ENCODE results near the gene DCTD.
A peak's percentile ranks its signal among the peaks of the same experiment; 100 is the strongest.

The DCTD gene

GRCh38 chr4:182930889-182931288 is 13.7 kb upstream of the DCTD start:
- no peaks in the 10 kb centered on the region for H3K27me3 ChIP-seq (replicated peaks)
- no peak overlapping the region for H3K27ac ChIP-seq
- H3K36me3 ChIP-seq (replicated peaks), result no peaks in the 10 kb centered on the region
- H3K4me3 ChIP-seq (ENCODE audit: low read depth, low read length), result no peak overlapping the region
- DNase-seq, result no peak
- in situ Hi-C loops (cut with HindIII; ENCODE audit: low pct_ligation_motif_present, low sequenced_read_pairs), result loop anchor here (25.0 kb wide), 1 partner anchor 331 kb away; no protein-coding TSS in a partner anchor
- TF ChIP-seq CTCF (IDR thresholded peaks at IDR 0.05; ENCODE audit: low read depth, low read length, missing control alignments), result no peak

- Histone ChIP-seq H3K27me3 (replicated peaks) (no peaks in the 10 kb centered on the region), H3K27ac (peak overlapping the region; percentile 76), H3K36me3 (replicated peaks) (no peaks in the 10 kb centered on the region), H3K4me3 (ENCODE audit: low read depth, low read length) (no peak overlapping the region)
- no peak for TF ChIP-seq CTCF (IDR thresholded peaks at IDR 0.05; ENCODE audit: low read depth, low read length, missing control alignments)
- in situ Hi-C loops (cut with HindIII; ENCODE audit: low pct_ligation_motif_present, low sequenced_read_pairs), result loop anchor here (25.0 kb wide), 1 partner anchor 333 kb away; no protein-coding TSS in a partner anchor
- DNase-seq, result peak; percentile 93
Measured at GRCh38 chr4:182929296-182929695, 12.1 kb upstream of the DCTD start.

GRCh38 chr4:182928061-182928460 is 10.9 kb upstream of the DCTD start:
- TF ChIP-seq CTCF (IDR thresholded peaks at IDR 0.05; ENCODE audit: low read depth, low read length, missing control alignments), result peak; percentile 55
- no peak for DNase-seq
- H3K36me3 ChIP-seq (replicated peaks), result no peaks in the 10 kb centered on the region
- no peak overlapping the region for H3K27ac ChIP-seq
- H3K27me3 ChIP-seq (replicated peaks), result no peaks in the 10 kb centered on the region
- in situ Hi-C loops (cut with HindIII; ENCODE audit: low pct_ligation_motif_present, low sequenced_read_pairs), result loop anchor here (25.0 kb wide), 1 partner anchor 334 kb away; no protein-coding TSS in a partner anchor
- H3K4me3 ChIP-seq (ENCODE audit: low read depth, low read length), result no peak overlapping the region

GRCh38 chr4:182927505-182927904 is 10.3 kb upstream of the DCTD start:
- H3K4me3 ChIP-seq (ENCODE audit: low read depth, low read length), result no peak overlapping the region
- DNase-seq, result no peak
- H3K27me3 ChIP-seq (replicated peaks), result no peaks in the 10 kb centered on the region
- in situ Hi-C loops (cut with HindIII; ENCODE audit: low pct_ligation_motif_present, low sequenced_read_pairs), result loop anchor here (25.0 kb wide), 1 partner anchor 335 kb away; no protein-coding TSS in a partner anchor
- no peaks in the 10 kb centered on the region for H3K36me3 ChIP-seq (replicated peaks)
- TF ChIP-seq CTCF (IDR thresholded peaks at IDR 0.05; ENCODE audit: low read depth, low read length, missing control alignments), result no peak
- H3K27ac ChIP-seq, result no peak overlapping the region

GRCh38 chr4:182925855-182926254 is 8.7 kb upstream of the DCTD start:
- Histone ChIP-seq H3K4me3 (ENCODE audit: low read depth, low read length) (no peak overlapping the region), H3K27me3 (replicated peaks) (no peaks in the 10 kb centered on the region), H3K27ac (no peak overlapping the region), H3K36me3 (replicated peaks) (no peaks in the 10 kb centered on the region)
- TF ChIP-seq CTCF (IDR thresholded peaks at IDR 0.05; ENCODE audit: low read depth, low read length, missing control alignments), result no peak
- no peak for DNase-seq
- in situ Hi-C loops (cut with HindIII; ENCODE audit: low pct_ligation_motif_present, low sequenced_read_pairs), result loop anchor here (25.0 kb wide), 1 partner anchor 336 kb away; no protein-coding TSS in a partner anchor

- in situ Hi-C loops (cut with HindIII; ENCODE audit: low pct_ligation_motif_present, low sequenced_read_pairs), result loop anchor here (25.0 kb wide), 1 partner anchor 337 kb away; no protein-coding TSS in a partner anchor
- peak; percentile 80 for TF ChIP-seq CTCF (IDR thresholded peaks at IDR 0.05; ENCODE audit: low read depth, low read length, missing control alignments)
- peak; percentile 63 for DNase-seq
- no peaks in the 10 kb centered on the region for H3K36me3 ChIP-seq (replicated peaks)
- no peaks in the 10 kb centered on the region for H3K27me3 ChIP-seq (replicated peaks)
- no peak overlapping the region for H3K4me3 ChIP-seq (ENCODE audit: low read depth, low read length)
- H3K27ac ChIP-seq, result no peak overlapping the region
Measured at GRCh38 chr4:182925298-182925757, 8.1 kb upstream of the DCTD start.
